GM19240 (cell line): ENCODE data around the gene RPRD2.

ENCODE experiments used
- DNase-seq: peaks from one replicate; pipeline ENCODE4 v3.0.0; 2011; ENCODE audit warnings: low spot score; ENCODE audit not compliant: insufficient read length

RPRD2 gene

DNA sequence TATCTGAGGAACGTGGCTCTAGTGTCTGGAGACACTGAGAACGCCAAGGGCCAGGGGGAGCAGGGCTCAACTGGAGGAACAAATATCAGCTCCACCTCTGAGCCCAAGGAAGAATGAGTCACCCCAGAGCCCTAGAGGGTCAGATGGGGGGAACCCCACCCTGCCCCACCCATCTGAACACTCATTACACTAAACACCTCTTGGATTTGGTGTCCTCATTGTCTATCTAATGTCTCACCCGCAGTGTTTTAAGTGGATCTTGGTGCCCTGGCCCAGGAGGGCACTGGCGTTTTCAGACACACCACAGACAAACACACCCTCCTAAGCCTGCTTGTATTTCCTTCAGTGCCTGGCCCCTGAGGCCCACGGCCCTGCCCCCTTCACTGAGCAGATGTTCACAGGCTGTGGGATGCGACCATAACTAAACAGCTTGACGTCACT lies 149.4 kb downstream of the RPRD2 start:
- no peak for DNase-seq

DNA sequence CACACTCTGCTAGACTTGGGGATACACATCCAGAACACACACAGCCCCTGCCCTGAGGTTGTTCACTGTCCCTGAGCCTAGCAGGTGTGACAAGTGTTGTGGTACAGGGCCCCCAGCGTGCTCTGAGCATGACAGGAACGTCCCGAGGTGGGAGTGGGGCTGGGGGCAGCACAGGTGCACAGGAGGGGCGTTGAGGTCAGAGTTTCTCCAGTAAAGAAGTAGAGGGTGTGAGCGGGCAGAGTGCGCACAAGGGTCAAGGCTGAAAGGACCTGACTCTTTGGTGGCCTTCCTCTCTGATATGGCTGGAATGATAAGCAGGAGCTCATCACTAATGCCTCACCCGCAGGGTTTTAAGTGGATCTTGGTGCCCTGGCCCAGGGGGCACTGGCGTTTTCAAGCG lies 150.3 kb downstream of the RPRD2 start:
- DNase-seq: no peak

DNA sequence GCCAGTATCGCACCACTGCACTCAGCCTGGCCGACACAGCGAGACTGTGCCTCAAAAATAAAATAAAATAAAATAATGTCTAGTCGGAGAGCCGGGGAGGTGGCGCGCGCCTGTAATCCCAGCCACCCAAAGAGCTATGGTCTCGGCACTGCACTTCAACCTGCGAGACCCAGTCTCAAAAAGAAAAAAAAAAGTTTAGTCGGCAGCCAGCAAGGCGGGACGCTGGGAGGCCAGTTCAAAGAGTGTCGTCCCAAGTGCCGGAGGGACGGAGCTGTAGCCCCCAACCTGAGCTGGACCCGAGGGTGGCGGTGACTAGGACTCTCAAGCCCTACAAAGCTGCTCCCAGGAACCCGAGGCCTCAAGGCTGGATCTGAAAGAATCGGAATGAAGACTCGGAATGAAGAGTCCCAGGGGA lies 151.0 kb downstream of the RPRD2 start:
- no peak for DNase-seq

- DNase-seq: peak; percentile 95
These were observed 151.5 kb downstream of the RPRD2 start, which contains the start of gene FALEC for GRCh38 chr1:150515328-150516049. TSS of gene FALEC (plus strand) at chr1:150515752.

DNA sequence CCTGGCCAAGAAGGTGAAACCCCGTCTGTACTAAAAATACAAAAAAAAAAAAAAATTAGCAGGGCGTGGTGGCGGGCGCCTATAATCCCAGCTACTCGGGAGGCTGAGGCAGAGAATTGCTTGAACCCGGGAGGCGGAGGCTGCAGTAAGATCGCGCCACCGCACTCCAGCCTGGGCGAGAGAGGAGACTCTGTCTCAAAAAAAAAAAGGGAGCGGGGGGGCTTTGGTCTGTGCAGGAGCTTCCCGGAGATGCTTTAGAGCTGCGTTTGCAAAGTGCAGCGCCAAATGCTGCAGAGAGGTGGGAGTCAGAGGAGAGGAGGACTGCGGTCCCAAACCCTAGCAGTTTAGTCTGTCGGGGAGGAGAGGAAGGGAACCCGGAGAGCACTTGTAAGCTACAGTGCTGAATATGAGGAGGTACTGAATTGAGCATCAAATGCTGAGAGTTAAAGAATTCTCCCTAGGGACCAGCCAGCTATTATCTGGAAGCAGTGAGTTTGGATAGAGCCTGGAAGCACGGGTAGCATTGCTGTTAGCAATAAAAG lies 152.2 kb downstream of the RPRD2 start:
- no peak for DNase-seq

DNA sequence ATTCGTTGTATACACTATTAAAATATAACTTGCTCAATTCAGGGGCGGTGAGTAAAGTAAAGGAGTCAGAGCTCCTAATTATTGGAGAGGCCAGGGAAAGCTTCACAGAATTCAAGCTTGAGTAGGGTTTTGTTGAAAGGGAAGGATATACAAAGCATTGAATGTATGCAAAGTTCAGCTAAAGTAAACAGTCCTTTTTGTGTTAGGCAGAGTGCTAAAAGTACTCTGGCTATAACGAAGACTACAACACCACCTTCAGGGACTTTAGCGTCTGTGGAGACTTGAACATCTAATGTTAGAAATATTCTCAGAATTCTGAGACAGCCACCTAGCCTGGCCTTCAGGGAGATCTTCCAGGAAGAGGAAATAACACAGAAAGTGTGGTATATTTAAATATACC lies 152.7 kb downstream of the RPRD2 start:
- no peak for DNase-seq

DNA sequence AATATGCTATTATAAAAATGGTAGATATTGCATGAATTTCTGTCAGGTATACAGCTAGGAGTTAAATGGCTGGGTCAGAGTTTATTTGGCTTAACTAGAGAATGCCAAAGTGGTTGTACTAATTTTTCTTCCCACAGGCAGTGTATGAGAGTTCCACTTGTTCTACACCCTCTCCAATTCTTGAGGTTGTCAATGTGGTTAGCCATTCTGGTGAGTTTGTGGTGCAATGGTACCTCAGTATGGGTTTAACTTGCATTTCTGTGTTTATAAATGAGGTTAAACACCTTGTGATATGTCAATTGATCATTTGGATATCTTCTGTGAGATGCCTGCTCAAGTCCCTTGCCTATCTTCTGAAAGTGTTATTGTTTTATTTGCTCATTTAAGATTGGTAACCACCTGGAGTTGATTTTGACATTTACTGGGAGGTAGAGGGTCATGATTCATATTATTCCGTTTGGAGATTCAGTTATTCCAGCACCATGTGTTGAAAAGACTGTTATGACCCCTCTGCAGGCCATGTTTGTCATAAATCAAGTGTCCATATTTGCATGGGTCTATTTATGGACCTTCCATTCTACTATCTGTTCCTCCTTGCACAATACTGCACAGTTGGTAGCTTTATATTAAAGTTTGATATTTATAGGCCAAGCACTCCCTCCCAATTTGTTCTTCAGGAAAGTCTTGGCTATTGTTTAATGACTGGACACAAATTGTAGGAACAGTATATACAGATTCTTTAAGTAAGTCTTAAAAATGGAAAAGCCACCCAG lies 157.4 kb downstream of the RPRD2 start:
- no peak for DNase-seq

DNA sequence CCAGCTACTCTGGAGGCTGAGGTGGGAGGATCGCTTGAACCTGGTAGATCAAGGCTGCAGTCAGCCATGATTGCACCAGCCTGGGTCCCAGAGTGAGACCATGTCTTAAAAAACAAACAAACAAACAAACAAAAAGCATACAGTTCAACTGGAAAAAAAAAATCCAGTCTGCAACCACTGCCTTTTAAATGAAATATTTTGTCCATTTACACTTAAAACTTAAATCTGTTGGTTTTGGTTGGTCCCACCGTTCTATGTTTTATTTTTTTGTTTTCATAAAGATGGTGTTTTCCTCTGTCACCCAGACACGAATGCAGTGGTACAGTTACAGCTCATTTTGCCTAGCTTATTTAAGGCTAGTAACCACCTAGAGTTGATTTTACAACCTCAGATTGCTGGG lies 161.4 kb downstream of the RPRD2 start:
- no peak for DNase-seq
